Stimulated activated CD4-positive, alpha-beta T cell treated with anti-CD3 and anti-CD28 coated beads, Interleukin-4, amount 100 ng/mL, for 4 hours (primary cell): ENCODE measurements around the gene OSTF1.

Experiments
- DNase-seq, 2 experiments: peaks; one replicate each; pipeline ENCODE4 v3.0.0-alpha.2; 2020

The OSTF1 gene

DNA sequence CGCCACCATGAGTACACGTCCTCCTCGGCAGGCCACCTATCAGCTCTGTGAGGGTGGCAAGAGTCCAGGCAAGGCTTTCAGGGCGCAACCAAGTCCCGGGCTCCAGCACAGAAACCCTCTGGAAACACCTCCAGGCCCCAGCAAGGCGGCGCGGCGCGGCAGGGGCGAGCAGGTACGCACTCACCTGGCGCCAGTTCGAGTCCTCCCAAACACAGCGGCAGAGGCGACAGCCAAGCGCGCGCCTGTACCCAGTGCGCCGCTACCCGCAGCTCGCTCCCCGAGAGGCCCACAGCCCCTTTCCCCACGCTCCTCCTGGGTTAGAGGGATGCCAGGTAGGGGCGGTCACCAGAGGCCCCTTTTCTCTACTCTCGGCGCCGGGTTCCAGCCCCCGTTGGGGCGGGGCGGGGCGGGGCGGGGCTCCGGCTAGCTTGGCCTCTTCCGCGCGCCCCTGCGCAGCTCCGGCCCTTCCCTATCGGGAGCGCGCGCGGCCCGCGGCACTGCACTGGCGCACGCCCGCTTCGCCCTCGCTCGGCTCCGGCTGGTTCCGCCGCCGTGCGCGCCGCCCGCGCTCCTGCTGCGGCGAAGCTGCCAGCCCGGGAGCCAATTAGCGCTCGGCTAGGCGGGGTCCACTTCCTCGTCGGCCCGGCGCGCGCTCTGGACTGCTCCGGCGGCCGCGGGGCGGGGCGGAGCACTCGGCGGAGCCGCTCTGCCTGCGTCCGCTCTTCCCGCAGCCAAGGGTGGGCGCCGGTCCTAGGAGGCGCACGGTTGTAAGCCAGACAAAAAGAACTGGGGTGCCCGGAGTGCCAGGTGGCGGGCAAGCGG lies at the start of gene OSTF1, which contains the start of gene NMRK1:
Gene OSTF1 (plus strand): TSS at position 691 of the 822 bp plus-strand sequence. CDS start 179 bp downstream, outside the sequence.
Gene NMRK1 (minus strand): TSS at position 332 of the 822 bp plus-strand sequence. CDS start 5,040 bp downstream, outside the sequence.
- peak; percentile 91 to 93 for DNase-seq

- DNase-seq: no peak
Measured at GRCh38 chr9:75039009-75039408, 49.3 kb upstream of the OSTF1 start.

DNA sequence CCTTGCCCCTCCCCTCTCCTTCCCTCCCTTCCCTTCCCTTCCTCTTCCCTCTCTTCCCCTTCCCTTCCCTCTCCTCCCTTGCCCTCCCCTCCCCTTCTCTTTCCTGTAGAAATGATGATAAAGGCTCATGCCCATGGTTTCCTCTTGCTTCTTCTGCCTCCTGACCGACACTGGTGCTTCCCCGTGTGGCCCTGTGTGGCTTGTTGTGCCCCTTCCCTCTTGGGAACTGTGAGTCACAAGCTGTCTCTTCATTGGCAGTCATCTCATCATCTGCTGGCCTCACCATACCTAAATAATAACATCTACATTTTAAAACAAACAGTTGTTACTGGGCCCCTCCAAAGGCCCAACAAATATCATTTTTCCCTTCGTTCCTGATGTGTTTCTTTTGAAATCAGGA lies 48.5 kb upstream of the OSTF1 start:
- no peak for DNase-seq

DNA sequence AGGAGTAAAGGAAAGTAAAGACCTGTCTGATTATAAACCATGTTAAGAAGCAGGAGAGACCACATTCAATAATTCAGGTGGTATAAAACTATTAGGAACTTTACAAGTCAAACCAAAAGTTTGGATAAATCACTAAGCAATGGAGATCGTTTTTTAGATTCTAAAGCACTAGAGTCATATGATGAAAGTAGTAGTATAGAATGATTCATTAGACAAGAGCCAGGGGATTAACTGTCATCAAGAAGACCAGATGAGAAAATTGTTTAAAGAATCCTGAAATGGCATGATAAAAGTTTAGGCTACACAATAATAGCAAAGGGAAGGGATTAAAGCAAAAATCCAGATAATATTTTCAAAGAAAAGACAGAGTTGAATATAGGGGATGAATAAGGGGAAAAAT lies 47.3 kb upstream of the OSTF1 start:
- no peak for DNase-seq

DNA sequence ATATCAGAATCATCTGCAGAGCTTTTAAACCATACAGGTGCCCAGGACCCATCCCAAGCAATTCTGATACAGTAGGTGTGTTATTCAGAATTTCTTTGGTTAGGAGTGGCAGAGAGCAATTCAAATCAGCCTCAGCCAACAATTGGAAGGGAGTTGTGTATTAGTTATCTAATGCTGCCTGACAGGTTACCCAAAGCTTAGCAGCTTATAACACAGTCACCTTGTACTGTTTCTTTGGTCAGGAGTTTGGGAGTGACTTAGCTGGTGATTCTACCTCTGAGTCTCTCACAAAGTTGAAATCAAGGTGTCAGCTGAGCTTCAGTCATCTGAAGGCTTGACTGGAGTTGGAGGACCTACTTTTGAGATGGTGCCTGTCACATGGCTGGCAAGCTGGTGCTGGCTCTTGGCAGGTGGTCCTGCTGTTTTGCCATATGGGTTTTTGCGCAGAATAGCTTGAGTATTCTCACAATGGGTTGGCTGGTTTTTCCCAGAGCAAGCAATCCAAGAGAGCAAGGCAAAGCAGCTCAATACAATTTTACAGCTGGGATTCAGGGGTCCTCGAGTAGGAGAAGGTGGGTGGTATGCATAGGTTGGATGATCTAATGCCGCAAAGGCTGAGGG lies 41.5 kb upstream of the OSTF1 start:
- no peak for DNase-seq

GRCh38 chr9:75047506-75047905 lies 40.8 kb upstream of the OSTF1 start:
- no peak for DNase-seq

DNA sequence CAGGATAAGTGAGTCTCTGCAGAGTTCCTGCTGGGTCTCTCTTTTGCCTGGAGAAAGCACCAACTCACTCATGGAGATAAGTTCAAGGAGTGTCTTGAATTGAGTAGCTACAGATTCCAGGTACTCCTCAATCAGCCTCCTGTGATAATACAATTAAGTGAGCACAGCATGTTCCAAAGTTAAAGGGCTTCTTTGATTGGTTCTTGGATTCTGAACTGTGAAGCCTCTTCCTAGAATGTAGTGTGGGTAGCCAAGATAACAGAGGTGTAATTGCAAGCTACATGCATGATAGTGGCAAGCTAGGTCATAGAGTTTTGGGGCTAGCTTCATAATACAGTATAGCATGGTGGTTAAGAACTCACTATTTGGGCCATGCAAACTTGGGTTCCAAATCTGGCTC lies 37.0 kb upstream of the OSTF1 start:
- DNase-seq: no peak

GRCh38 chr9:75053869-75054268 lies 34.4 kb upstream of the OSTF1 start:
- no peak for DNase-seq

- no peak for DNase-seq
Measured at GRCh38 chr9:75054368-75055001, 33.8 kb upstream of the OSTF1 start.

GRCh38 chr9:75061169-75061568 lies 27.1 kb upstream of the OSTF1 start:
- no peak for DNase-seq

- no peak for DNase-seq
Measured at GRCh38 chr9:75063556-75064305, 24.6 kb upstream of the OSTF1 start.

DNA sequence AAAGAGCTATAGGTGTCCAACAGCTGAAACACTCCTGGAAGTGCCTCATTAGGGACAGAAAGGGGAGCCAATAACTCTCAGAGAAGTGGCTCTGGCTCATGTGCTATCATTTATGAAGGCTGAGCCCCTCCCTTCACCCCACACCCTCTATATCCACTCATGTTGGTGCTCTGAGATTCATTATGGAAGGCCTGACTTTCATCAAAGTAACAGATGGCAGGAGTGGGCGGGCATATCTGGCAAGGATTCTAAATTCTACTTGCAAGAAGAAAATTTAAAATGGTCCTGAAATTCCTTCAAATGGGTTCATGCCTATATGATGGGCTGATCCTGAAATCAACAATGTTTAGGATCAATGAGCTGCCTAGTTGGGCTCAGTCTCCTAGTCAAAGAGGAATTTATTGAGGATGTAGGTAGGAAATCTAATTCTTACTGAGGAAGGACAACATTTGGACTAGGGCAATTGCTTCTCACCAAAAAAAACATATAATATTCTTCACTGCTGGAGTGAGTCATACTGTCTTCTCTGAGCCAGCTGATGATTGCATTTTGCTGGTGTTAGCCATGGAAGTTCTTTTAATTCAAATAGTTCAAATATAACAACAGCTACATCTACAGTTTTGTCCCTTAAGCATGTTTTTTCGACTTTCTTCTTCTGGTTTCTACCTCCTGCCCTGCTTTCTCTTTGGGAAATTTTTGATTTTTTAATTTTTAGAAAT lies 23.8 kb upstream of the OSTF1 start:
- no peak for DNase-seq

DNA sequence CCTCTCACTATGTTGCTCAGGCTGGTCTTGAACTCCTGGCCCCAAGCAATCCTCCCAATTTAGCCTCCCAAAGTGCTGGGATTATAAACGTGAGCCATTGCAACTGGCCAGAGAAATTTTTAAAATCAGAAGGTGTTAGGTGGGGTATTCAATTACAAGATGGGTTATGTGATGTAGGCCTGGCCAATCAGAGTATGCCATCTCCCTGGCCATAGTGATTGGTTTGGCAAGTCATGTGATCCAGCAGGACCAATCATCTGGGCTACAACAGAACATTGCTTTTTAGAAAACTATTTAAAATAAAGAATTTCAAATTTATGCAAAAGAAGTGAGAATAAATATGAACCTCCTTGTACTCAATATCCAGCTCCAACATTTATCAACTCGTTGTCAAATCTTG lies 22.8 kb upstream of the OSTF1 start:
- DNase-seq: no peak

- DNase-seq: no peak
Measured at GRCh38 chr9:75067894-75068293, 20.4 kb upstream of the OSTF1 start.

- DNase-seq: no peak
Measured at GRCh38 chr9:75069171-75069570, 19.1 kb upstream of the OSTF1 start.

DNA sequence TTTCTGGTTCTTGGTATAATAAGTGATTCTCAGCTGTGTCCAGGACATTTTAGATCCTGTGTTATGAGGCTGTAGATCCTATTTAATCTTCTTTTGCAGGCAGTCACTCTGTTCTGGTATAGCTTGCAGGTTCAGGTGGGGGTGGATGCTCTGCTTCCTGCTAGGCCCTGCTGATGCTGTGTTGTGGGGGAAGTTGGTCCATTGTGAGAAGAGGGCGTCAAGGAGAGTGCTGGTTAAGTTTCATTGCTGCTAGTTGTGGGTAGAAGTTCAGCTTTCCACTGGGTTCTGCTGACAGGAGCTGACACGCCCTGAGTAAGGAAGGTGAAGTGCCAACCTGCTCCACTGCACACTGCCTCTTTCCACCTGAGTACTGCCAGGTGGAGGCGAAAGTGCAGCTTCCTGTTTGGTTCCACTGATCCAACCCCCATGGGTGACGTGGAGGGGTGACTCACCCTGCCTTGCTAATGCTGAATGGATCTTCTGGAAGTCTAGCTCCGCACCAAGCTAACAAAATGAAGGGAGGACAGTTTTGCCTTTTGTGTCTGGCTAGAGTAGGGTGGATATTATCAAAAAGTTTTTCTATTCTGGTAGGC lies 16.7 kb upstream of the OSTF1 start:
- peak; percentile 60 to 79 for DNase-seq

GRCh38 chr9:75072895-75073294 lies 15.4 kb upstream of the OSTF1 start:
- no peak for DNase-seq

DNA sequence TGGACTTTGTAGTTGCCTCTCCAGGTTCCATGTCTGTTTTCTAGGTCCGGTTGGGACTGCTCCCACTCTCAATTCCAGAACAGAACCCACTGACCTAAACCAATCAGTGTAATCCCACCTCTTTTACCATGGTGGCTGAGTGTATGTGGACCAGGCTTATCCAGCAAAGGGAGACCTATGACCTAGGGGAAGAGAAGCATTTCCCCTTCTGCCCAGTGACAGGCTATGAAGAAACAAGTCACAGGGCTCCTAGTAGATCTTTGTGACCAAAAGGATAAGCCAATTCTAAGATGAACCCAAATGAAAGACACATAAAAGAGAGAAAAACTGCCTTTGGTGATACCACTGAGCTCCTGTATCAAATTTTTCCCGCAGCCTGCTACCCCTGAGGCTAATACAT lies 6.7 kb upstream of the OSTF1 start:
- no peak for DNase-seq

DNA sequence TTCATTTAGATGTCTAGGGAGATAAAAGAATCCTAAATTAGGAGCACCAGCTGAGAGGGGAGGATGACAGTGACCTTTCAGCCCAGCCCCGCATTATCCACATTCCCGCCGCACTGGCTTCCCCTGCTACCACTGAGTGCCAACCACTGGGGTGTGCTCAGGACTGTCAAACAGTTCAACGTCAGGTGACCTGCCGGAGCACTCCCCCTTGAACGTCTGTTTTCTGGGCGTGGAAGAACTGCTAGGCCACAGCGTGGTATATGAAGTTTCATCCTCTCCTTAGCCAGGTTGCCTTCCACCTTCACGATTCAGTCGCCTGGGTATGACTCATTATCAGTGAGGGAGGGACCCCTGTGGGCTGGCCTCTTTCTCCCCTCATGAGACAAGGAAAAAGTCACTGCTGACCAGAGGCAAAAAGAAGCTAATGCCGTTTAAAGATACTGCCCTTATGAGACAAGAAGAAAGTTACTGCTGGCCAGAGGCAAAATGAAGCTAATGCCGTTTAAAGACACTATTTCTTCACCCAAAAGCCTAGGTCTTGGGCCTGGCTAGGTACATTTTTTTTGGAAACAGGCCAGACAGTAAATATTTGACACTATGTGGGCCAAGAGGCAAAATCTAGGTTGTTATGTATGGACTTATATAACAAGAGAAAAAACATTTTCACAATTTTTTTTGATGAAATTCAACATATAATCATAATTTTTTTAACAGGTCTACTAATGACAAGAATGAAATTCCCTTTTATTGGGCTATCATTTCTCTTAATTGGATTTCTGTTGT lies 4.9 kb upstream of the OSTF1 start:
- DNase-seq: peak in 1 of 2 experiments; percentile 22

DNA sequence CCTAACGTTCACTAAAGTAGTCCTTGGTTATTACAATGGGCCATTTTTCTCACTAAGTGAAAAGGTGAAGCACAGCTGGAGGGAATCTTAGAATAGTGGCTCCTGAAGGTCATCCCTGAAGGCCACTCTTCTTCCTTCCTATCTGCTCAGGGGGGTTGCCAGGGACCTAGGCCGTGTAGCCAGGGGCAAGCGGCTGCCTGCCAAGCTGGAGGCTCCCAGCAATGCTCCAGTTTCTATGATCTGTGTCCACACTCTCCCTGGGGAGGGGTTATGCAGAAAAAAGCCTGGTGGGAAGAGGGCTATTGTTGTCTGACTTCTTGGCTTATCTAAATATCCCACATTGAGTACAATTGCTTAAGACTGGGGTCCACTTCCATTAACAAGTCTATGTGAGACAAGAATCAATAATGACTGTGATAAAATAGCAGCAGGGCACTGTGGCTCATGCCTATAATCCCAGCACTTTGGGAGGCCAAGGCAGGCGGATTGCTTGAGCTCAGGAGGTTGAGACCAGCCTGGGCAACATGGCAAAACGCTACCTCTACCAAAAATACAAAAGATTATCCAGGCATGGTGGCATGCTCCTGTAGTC lies 4.1 kb upstream of the OSTF1 start:
- DNase-seq: no peak

GRCh38 chr9:75085640-75086039 lies 2.7 kb upstream of the OSTF1 start:
- DNase-seq: no peak
